Smooth muscle cell (in vitro differentiated cells): Measurements from ENCODE around the gene PCBP3. TPM values are rescaled to one million over a fixed set of nuclear protein-coding genes. Genes with fewer than 3 reads are reported as not detected.
A peak's percentile ranks its signal among the peaks of the same experiment; 100 is the strongest.
"Not testable (repeated sequence)": the region's sequence is repeated elsewhere in the genome, so short reads cannot be mapped to it uniquely, and the experiment has no call there.

Source experiments
- DNase-seq: peaks from one replicate; lab custom pipeline; 2025; ENCODE audit not compliant: unreplicated experiment; lab: John Stamatoyannopoulos, UW
- H2AFZ ChIP-seq: fragments of 200-600 bp; sonication (generic); 2 replicates; pipeline ENCODE4 v1.6.0; 2016; ENCODE audit warnings: antibody characterized with exemption, low read depth, mild to moderate bottlenecking
- H3F3A ChIP-seq: fragments of 200-600 bp; sonication (generic); 2 replicates; pipeline ENCODE4 v1.6.0; 2017; ENCODE audit warnings: antibody characterized with exemption, low read depth
- H3K27ac ChIP-seq: fragments of 200-600 bp; sonication (generic); 2 replicates; pipeline ENCODE4 v1.5.1; 2016; ENCODE audit warnings: low read depth, mild to moderate bottlenecking
- H3K27me3 ChIP-seq: fragments of 200-600 bp; sonication (generic); 2 replicates; pipeline ENCODE4 v1.6.1; 2016; ENCODE audit warnings: low read depth, mild to moderate bottlenecking
- H3K36me3 ChIP-seq: fragments of 200-600 bp; sonication (generic); 2 replicates; pipeline ENCODE4 v1.5.1; 2016; ENCODE audit warnings: low read depth
- H3K4me1 ChIP-seq: fragments of 200-600 bp; sonication (generic); 2 replicates; pipeline ENCODE4 v1.5.1; 2016; ENCODE audit warnings: low read depth
- H3K4me2 ChIP-seq: fragments of 200-600 bp; sonication (generic); 2 replicates; pipeline ENCODE4 v1.6.0; 2016; ENCODE audit warnings: mild to moderate bottlenecking
- H3K4me3 ChIP-seq: fragments of 200-600 bp; sonication (generic); 2 replicates; pipeline ENCODE4 v1.5.1; 2016; ENCODE audit warnings: mild to moderate bottlenecking
- H3K79me2 ChIP-seq: fragments of 200-600 bp; sonication (generic); 2 replicates; pipeline ENCODE4 v1.6.0; 2016; ENCODE audit warnings: low read depth, mild to moderate bottlenecking
- H3K9ac ChIP-seq: fragments of 200-600 bp; sonication (generic); 2 replicates; pipeline ENCODE4 v1.6.0; 2016; ENCODE audit warnings: low read depth
- H3K9me3 ChIP-seq: fragments of 200-600 bp; sonication (generic); replicated peaks from 2 replicates; pipeline ENCODE4 v1.5.1; 2016; ENCODE audit warnings: low read depth
- H4K20me1 ChIP-seq: fragments of 200-600 bp; sonication (generic); 2 replicates; pipeline ENCODE4 v1.6.0; 2016; ENCODE audit warnings: low read depth
- WGBS: methylation state at CpG from one replicate; pipeline ENCODE4 v1.1.7; 2016; ENCODE audit warnings: low lambda C conversion rate; 5-methylcytosine and 5-hydroxymethylcytosine counted together
- polyA plus RNA-seq: library from polyadenylated mRNA; unstranded; fragments of >200 nt; fragmentation: Nextera tagmentation; extraction: Ambion mirVana; gene quantifications from 2 replicates; pipeline ENCODE4 v1.2.1, GENCODE V29; 2016
- total RNA-seq: library from RNA; depleted of rRNA; stranded (reverse); fragments of >200 nt; gene quantifications from 2 replicates; pipeline ENCODE4 v1.2.3, GENCODE V29; 2014
- TF ChIP-seq, protein P1 (sequence below): fragments of 200-600 bp; sonication (generic); IDR thresholded peaks from 2 replicates; pipeline ENCODE4 v1.5.1; 2017; ENCODE audit warnings: borderline replicate concordance, mild to moderate bottlenecking, antibody characterized with exemption; ENCODE audit not compliant: insufficient read depth, poor library complexity, severe bottlenecking

PCBP3 gene
- total and polyA plus RNA-seq, 2 experiments from 2014 or later = 8.9 to 23.1 TPM

DNA sequence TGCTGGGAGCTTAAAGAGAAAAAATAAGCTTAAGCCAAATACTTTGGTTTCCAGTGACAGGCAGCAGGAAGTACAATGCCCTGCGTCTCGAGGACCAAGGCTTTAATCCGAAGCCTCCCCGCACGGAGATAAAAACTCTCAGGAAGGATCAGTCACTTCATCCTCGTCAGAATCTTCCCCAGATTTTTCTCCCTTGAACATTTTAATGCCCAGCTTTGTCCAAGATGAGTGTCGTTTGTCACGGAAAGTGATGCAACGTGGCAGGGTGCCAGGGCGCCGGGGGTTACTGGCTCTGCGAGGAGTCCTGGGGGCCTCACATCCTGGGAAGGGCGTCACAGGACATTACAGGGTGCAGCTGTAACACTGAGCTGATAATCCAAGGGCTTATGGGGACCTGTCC is 25.2 kb upstream of the PCBP3 start:
- peak overlapping the region; percentile 70 for H3K9ac ChIP-seq
- TF ChIP-seq, protein P1, sequence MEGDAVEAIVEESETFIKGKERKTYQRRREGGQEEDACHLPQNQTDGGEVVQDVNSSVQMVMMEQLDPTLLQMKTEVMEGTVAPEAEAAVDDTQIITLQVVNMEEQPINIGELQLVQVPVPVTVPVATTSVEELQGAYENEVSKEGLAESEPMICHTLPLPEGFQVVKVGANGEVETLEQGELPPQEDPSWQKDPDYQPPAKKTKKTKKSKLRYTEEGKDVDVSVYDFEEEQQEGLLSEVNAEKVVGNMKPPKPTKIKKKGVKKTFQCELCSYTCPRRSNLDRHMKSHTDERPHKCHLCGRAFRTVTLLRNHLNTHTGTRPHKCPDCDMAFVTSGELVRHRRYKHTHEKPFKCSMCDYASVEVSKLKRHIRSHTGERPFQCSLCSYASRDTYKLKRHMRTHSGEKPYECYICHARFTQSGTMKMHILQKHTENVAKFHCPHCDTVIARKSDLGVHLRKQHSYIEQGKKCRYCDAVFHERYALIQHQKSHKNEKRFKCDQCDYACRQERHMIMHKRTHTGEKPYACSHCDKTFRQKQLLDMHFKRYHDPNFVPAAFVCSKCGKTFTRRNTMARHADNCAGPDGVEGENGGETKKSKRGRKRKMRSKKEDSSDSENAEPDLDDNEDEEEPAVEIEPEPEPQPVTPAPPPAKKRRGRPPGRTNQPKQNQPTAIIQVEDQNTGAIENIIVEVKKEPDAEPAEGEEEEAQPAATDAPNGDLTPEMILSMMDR = no peak
- no peak overlapping the region for H2AFZ ChIP-seq
- no peaks in the 10 kb centered on the region for H4K20me1 ChIP-seq
- H3F3A ChIP-seq = peaks cover 7% of the 10 kb centered on the region
- H3K4me3 ChIP-seq = no peak overlapping the region
- H3K9me3 ChIP-seq = no peaks in the 10 kb centered on the region
- no peaks in the 10 kb centered on the region for H3K27me3 ChIP-seq
- H3K4me2 ChIP-seq = peak overlapping the region; percentile 64
- no peaks in the 10 kb centered on the region for H3K79me2 ChIP-seq
- H3K4me1 ChIP-seq = peaks cover 11% of the 10 kb centered on the region
- WGBS = 25% methylated on average over 13 of the region's 13 CpGs
- H3K27ac ChIP-seq = peak overlapping the region; percentile 94
- no peaks in the 10 kb centered on the region for H3K36me3 ChIP-seq
- DNase-seq = peak; percentile 80

DNA sequence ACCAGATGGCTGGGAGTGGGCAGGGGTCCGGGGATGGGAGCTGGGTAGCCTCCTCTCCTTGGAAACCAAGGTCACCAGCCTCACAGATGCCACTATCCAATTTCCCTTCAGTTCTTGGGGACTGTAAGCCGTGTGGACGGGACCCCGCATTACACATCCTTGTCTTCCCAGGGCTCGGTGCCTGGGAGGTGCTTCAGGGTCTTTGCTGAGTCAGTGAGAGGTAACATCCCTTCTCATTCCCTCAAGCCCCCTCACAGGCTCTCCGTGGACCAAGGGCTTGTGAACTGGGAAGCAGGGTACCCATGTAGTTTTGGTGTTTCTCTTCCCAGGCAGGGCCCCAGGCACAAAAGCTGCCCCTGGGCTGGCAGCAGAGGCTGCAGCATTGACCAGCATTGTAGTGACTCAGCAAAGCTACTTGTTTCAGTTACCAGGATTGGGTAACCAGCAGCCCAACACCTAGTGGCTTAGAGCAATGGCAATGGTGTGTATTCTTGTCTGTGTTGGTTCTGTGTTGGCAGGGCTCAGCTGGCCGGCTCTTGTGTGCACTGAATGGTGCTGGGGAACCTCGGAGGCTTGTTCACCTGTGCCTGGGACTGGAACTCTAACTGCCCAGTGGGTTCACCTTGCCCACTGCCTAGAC is 24.6 kb upstream of the PCBP3 start:
- H3F3A ChIP-seq = peaks cover 7% of the 10 kb centered on the region
- 83% methylated on average over 8 of the region's 8 CpGs for WGBS
- no peak overlapping the region for H2AFZ ChIP-seq
- H3K9me3 ChIP-seq = no peaks in the 10 kb centered on the region
- no peaks in the 10 kb centered on the region for H3K36me3 ChIP-seq
- H3K27ac ChIP-seq = peak overlapping the region; percentile 94
- H3K4me3 ChIP-seq = no peak overlapping the region
- peak overlapping the region; percentile 65 for H3K9ac ChIP-seq
- H3K4me1 ChIP-seq = peaks cover 11% of the 10 kb centered on the region
- H3K27me3 ChIP-seq = no peaks in the 10 kb centered on the region
- H4K20me1 ChIP-seq = no peaks in the 10 kb centered on the region
- no peak for DNase-seq
- H3K79me2 ChIP-seq = no peaks in the 10 kb centered on the region
- TF ChIP-seq, protein P1 = no peak
- peak overlapping the region; percentile 24 for H3K4me2 ChIP-seq

DNA sequence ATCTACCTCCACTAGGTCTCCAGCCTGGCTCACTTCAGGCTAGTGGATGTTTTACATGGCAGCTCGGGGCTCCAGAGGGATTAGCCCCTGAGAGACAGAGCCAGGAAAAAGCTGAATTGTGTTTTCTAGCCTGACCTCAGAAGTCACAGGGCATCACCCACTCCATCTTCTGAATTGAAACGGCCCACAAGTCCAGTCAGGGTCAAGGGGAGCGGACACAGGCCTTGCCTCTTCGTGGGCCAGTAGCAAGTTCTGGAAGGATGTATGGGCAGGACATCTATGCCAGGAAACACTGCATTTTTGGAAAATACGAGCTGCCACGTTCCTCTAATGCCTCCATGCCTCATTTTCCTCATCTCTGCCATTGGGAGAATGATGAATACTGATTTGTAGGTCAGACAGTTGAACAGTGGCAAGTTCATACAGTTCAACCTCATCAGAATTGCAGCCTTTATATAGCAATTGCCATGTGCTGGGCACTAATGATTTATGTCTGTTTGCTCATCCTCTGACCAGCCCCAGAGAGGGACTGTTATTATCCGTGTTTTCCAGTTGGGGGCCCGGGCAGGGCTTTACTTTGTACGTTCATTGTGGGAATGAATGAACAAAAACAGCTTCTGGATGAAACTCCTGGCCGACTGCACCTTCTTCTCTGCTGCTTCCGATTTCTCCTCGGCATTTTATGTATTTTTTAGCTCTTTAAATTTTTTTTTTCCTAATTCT is 23.2 kb upstream of the PCBP3 start:
- TF ChIP-seq, protein P1 = no peak
- Histone ChIP-seq H3K79me2 (no peaks in the 10 kb centered on the region), H3K4me1 (peaks cover 11% of the 10 kb centered on the region), H2AFZ (no peak overlapping the region), H3F3A (peaks cover 7% of the 10 kb centered on the region), H3K4me3 (no peak overlapping the region), H3K9me3 (no peaks in the 10 kb centered on the region), H3K9ac (no peak overlapping the region), H3K27ac (no peak overlapping the region), H3K27me3 (no peaks in the 10 kb centered on the region), H3K36me3 (no peaks in the 10 kb centered on the region), H3K4me2 (no peak overlapping the region), H4K20me1 (no peaks in the 10 kb centered on the region)
- WGBS = 84% methylated on average over 12 of the region's 12 CpGs
- no peak for DNase-seq

DNA sequence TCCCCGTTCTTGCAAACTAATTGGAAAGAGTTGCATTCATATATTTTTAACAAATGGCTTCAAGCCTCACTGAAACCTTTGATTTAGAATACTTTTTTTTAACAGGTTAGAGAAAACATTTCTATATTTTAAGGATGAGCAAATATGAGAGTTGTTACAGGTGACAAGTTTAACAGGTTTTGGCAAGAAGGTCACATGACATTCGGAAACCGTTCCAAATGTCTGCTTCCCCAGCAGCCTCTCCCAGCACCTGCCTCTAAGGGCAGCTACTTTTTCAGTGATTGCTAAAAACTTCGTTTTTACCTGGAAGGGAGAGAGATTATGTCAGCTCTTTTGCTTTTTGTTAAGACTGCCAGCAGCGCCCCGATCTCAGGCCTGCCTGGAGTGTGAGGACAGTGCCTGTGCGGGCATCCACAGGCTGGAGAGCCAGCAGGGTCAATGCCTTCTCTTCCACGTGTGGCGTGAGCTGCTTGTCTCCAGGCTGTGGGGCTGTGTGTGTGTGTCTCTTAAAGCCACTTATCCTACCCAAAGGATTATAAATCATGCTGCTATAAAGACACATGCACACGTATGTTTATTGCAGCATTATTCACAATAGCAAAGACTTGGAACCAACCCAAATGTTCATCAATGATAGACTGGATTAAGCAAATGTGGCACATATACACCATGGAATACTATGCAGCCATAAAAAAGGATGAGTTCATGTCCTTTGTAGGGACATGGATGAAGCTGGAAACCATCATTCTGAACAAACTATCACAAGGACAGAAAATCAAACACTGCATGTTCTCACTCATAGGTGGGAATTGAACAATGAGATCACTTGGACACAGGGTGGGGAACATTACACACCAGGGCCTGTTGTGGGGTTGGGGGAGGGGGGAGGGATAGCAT is 21.8 kb upstream of the PCBP3 start:
- H3K79me2 ChIP-seq, H3K36me3 ChIP-seq, H3K4me3 ChIP-seq, H3F3A ChIP-seq, H3K9me3 ChIP-seq, H4K20me1 ChIP-seq, H3K4me2 ChIP-seq, H3K27me3 ChIP-seq, H3K27ac ChIP-seq, H3K9ac ChIP-seq, H2AFZ ChIP-seq, DNase-seq: not testable (repeated sequence)
- WGBS = 76% methylated on average over 10 of the region's 10 CpGs
- peaks cover 11% of the 10 kb centered on the region for H3K4me1 ChIP-seq
